Panc1 (cell line): ENCODE data around the gene TBC1D24. TPM values are rescaled to one million over a fixed set of nuclear protein-coding genes. Genes with fewer than 3 reads are reported as not detected.

Source experiments
- ATAC-seq: fragments of 200-7000 bp; cut with Tn5 transposase; 2 replicates; pipeline ENCODE4 v1.9.1; 2020; ENCODE audit warnings: mild to moderate bottlenecking, moderate library complexity
- BruUV-seq: library from RNA; stranded (reverse); fragments of 400-500 nt; replicated peaks from 2 replicates; lab custom pipeline; 2021; lab: Mats Ljungman, UMichigan
- CTCF ChIA-PET: fragments of 300-600 bp; sonication (Branson Sonifier 250); formaldehyde crosslinking; loops from one replicate; lab custom pipeline; 2022; ENCODE audit warnings: antibody characterized with exemption; lab: Charles Lee
- POLR2A ChIA-PET: fragments of 300-600 bp; sonication (Branson Sonifier 250); formaldehyde crosslinking; loops from one replicate; lab custom pipeline; 2022; ENCODE audit warnings: antibody characterized with exemption; lab: Charles Lee
- DNase-seq: peaks from one replicate; pipeline ENCODE4 v3.0.0-alpha.2; 2010; ENCODE audit warnings: low read depth, low spot score
- H3K27ac ChIP-seq: 2 replicates; pipeline ENCODE4 v1.5.1; 2011; ENCODE audit warnings: mild to moderate bottlenecking, low read length, inconsistent platforms
- H3K27me3 ChIP-seq: fragments of 200-500 bp; sonication (Bioruptor generic); 2 replicates; pipeline ENCODE4 v1.6.0; 2014; ENCODE audit warnings: low read length, inconsistent platforms; ENCODE audit not compliant: control insufficient read depth, insufficient read depth
- H3K36me3 ChIP-seq: fragments of 200-500 bp; sonication (Bioruptor generic); 2 replicates; pipeline ENCODE4 v1.5.1; 2014; ENCODE audit warnings: inconsistent platforms, mild to moderate bottlenecking, low read length, moderate library complexity; ENCODE audit not compliant: control insufficient read depth, insufficient read depth
- H3K4me1 ChIP-seq: 2 replicates; pipeline ENCODE4 v1.5.1; 2011; ENCODE audit warnings: inconsistent platforms, mild to moderate bottlenecking, low read length, moderate library complexity; ENCODE audit not compliant: control insufficient read depth, insufficient read depth
- H3K4me3 ChIP-seq, 2 experiments: 2 replicates each; pipeline ENCODE4 v1.5.1; 2011 to 2012; ENCODE audit warnings: low read depth in 2 of 2, low read length in 2 of 2, mild to moderate bottlenecking in 2 of 2, inconsistent platforms in 1 of 2, moderate library complexity in 1 of 2
- H3K9me3 ChIP-seq: fragments of 200-500 bp; sonication (Bioruptor generic); 2 replicates; pipeline ENCODE4 v1.5.1; 2014; ENCODE audit warnings: low read depth, mild to moderate bottlenecking, inconsistent platforms, low read length, moderate library complexity; ENCODE audit not compliant: control insufficient read depth, insufficient read depth
- POLR2AphosphoS5 ChIP-seq: IDR thresholded peaks from 2 replicates; pipeline ENCODE4 v1.6.1; 2012; ENCODE audit warnings: mild to moderate bottlenecking, low read depth, low read length, moderate library complexity
- SIN3A ChIP-seq: IDR thresholded peaks from 2 replicates; pipeline ENCODE4 v1.6.1; 2012; ENCODE audit warnings: low read depth, mild to moderate bottlenecking, low read length, moderate library complexity, borderline replicate concordance; ENCODE audit not compliant: insufficient read depth
- TCF7L2 ChIP-seq: IDR thresholded peaks from 2 replicates; pipeline ENCODE4 v1.6.1; 2011; ENCODE audit warnings: mild to moderate bottlenecking, low read depth, low read length, inconsistent platforms
- in situ Hi-C: cut with HindIII; loops from 2 replicates; pipeline ENCODE4 v1.10.0; 2016; ENCODE audit warnings: low sequenced_read_pairs, low pct_unique_long_range_greater_than_20kb
- intact Hi-C: fragments of 100-400 bp; cut with micrococcal nuclease; formaldehyde crosslinking; loops from one replicate; pipeline ENCODE4 v1.10.0; 2022; ENCODE audit not compliant: unreplicated experiment
- total RNA-seq: library from RNA; stranded (reverse); gene quantifications from one replicate; pipeline ENCODE4 v1.2.1, GENCODE V29; 2021; ENCODE audit not compliant: unreplicated experiment
- TF ChIP-seq, protein P1 (sequence below): fragments of 450-650 bp; IDR thresholded peaks from 2 replicates; pipeline ENCODE4 v1.5.1; 2017; ENCODE audit warnings: mild to moderate bottlenecking
- TF ChIP-seq, protein P2 (sequence below), 2 experiments: IDR thresholded peaks; 2 replicates each; pipeline ENCODE4 v1.6.1; 2011 to 2012; ENCODE audit warnings: low read depth in 2 of 2, control low read depth in 1 of 2, low read length in 1 of 2, mild to moderate bottlenecking in 1 of 2, moderate library complexity in 1 of 2; ENCODE audit not compliant: insufficient read depth in 1 of 2

Gene TBC1D24
- total RNA-seq, 1 experiment from 2014 or later: 26.7 TPM

DNA sequence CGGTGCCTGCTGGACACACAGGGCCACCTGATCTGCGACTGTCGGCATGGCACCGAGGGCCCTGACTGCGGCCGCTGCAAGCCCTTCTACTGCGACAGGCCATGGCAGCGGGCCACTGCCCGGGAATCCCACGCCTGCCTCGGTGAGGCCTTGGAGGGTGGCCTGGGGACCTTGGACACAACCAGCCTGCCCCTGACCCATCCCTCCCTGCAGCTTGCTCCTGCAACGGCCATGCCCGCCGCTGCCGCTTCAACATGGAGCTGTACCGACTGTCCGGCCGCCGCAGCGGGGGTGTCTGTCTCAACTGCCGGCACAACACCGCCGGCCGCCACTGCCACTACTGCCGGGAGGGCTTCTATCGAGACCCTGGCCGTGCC, 2.5 kb upstream of the TBC1D24 start:
- DNase-seq: no peak
- Histone ChIP-seq H3K36me3 (no peaks in the 10 kb centered on the region; the same call in 1 of the 2 replicates), H3K9me3 (no peaks in the 10 kb centered on the region), H3K4me1 (peaks cover 58% of the 10 kb centered on the region), H3K27ac (no peak overlapping the region), H3K27me3 (no peaks in the 10 kb centered on the region), H3K4me3 (no peak overlapping the region)
- no peak for ATAC-seq
- TF ChIP-seq, protein P1, sequence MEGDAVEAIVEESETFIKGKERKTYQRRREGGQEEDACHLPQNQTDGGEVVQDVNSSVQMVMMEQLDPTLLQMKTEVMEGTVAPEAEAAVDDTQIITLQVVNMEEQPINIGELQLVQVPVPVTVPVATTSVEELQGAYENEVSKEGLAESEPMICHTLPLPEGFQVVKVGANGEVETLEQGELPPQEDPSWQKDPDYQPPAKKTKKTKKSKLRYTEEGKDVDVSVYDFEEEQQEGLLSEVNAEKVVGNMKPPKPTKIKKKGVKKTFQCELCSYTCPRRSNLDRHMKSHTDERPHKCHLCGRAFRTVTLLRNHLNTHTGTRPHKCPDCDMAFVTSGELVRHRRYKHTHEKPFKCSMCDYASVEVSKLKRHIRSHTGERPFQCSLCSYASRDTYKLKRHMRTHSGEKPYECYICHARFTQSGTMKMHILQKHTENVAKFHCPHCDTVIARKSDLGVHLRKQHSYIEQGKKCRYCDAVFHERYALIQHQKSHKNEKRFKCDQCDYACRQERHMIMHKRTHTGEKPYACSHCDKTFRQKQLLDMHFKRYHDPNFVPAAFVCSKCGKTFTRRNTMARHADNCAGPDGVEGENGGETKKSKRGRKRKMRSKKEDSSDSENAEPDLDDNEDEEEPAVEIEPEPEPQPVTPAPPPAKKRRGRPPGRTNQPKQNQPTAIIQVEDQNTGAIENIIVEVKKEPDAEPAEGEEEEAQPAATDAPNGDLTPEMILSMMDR: no peak
- TF ChIP-seq, protein P2, sequence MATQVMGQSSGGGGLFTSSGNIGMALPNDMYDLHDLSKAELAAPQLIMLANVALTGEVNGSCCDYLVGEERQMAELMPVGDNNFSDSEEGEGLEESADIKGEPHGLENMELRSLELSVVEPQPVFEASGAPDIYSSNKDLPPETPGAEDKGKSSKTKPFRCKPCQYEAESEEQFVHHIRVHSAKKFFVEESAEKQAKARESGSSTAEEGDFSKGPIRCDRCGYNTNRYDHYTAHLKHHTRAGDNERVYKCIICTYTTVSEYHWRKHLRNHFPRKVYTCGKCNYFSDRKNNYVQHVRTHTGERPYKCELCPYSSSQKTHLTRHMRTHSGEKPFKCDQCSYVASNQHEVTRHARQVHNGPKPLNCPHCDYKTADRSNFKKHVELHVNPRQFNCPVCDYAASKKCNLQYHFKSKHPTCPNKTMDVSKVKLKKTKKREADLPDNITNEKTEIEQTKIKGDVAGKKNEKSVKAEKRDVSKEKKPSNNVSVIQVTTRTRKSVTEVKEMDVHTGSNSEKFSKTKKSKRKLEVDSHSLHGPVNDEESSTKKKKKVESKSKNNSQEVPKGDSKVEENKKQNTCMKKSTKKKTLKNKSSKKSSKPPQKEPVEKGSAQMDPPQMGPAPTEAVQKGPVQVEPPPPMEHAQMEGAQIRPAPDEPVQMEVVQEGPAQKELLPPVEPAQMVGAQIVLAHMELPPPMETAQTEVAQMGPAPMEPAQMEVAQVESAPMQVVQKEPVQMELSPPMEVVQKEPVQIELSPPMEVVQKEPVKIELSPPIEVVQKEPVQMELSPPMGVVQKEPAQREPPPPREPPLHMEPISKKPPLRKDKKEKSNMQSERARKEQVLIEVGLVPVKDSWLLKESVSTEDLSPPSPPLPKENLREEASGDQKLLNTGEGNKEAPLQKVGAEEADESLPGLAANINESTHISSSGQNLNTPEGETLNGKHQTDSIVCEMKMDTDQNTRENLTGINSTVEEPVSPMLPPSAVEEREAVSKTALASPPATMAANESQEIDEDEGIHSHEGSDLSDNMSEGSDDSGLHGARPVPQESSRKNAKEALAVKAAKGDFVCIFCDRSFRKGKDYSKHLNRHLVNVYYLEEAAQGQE (IDR thresholded peaks at IDR 0.05; ENCODE audit: insufficient read depth in 1 of 2, low read depth in 2 of 2, low read length in 1 of 2): no peak
- no peak for TF ChIP-seq POLR2AphosphoS5
- no peak for TF ChIP-seq TCF7L2
- TF ChIP-seq SIN3A: no peak
- intact Hi-C loops (no loop called here), in situ Hi-C loops (no loop called here)
- POLR2A ChIA-PET: no interaction called here
- no TSS peak for BruUV-seq
- CTCF ChIA-PET: no interaction called here

DNA sequence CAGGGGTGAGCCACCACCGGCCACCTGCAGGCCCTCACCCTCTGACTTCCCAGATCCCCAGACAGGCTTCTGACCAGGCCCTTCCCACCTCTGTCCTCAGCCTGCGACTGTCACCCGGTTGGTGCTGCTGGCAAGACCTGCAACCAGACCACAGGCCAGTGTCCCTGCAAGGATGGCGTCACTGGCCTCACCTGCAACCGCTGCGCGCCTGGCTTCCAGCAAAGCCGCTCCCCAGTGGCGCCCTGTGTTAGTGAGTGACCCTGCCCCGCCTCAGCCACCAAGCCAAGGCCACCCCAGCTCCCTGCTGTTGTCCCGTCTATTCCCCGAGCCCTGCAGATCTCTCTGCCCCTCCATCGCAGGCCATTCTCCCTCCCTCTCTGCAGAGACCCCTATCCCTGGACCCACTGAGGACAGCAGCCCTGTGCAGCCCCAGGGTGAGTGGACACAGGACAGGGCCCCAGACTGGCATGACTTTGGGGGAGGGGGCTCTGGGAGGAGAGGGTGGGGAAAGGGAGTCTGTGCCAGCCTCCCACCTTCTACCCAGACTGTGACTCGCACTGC, 2.0 kb upstream of the TBC1D24 start:
- Histone ChIP-seq H3K9me3 (no peaks in the 10 kb centered on the region), H3K4me3 (peak overlapping the region; percentile 34 to 60; a peak in 3 of 4 replicates), H3K4me1 (peaks cover 58% of the 10 kb centered on the region), H3K27me3 (no peaks in the 10 kb centered on the region), H3K27ac (peak overlapping the region; percentile 7; the same call in 1 of the 2 replicates), H3K36me3 (no peaks in the 10 kb centered on the region; the same call in 1 of the 2 replicates)
- intact Hi-C loops: no loop called here
- DNase-seq: no peak
- TF ChIP-seq TCF7L2 (no peak), POLR2AphosphoS5 (peak; percentile 18; the same call in 1 of the 2 replicates), SIN3A (no peak)
- CTCF ChIA-PET: no interaction called here
- POLR2A ChIA-PET: no interaction called here
- ATAC-seq: no peak
- in situ Hi-C loops: no loop called here
- no TSS peak for BruUV-seq

DNA sequence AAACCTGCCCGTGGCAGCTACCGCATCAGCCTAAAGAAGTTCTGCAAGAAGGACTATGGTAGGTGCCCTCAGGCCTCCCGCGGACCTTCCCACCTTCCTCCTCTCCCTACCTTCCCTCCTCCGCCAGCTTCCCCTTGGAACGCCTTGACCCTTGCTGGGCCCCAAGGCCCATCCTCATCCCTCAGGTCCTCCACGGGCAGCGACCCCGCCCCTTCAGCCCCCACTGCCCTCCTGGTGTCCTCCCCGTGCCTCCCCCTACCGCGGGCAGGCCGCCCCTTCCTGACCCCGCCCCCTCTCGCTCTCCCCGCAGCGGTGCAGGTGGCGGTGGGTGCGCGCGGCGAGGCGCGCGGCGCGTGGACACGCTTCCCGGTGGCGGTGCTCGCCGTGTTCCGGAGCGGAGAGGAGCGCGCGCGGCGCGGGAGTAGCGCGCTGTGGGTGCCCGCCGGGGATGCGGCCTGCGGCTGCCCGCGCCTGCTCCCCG, 1.4 kb upstream of the TBC1D24 start:
- Histone ChIP-seq H3K4me3 (peak overlapping the region; percentile 34 to 60), H3K4me1 (peaks cover 55% of the 10 kb centered on the region), H3K27me3 (no peaks in the 10 kb centered on the region), H3K9me3 (no peaks in the 10 kb centered on the region), H3K36me3 (no peaks in the 10 kb centered on the region; the same call in 1 of the 2 replicates), H3K27ac (0 out of 2 replicates have a peak overlapping the region, but pooled peaks have one; percentile 7)
- DNase-seq (no peak), ATAC-seq (peak; percentile 1; the same call in 1 of the 2 replicates)
- no TSS peak for BruUV-seq
- intact Hi-C loops (no loop called here), in situ Hi-C loops (no loop called here)
- POLR2A ChIA-PET: no interaction called here
- TF ChIP-seq POLR2AphosphoS5 (0 out of 2 replicates have a peak, but pooled peaks have one; percentile 5), SIN3A (no peak)
- TF ChIP-seq, protein P1: no peak
- CTCF ChIA-PET: no interaction called here
